Activated naive CD4-positive, alpha-beta T cell treated with anti-CD3 and anti-CD28 coated beads, Interleukin-2, amount 10 ng/mL, durations not matched to agents 5 hours and 36 hours (primary cell): Measurements from ENCODE around the gene PCDHGB5. TPM values are rescaled to one million over a fixed set of nuclear protein-coding genes. Genes with fewer than 3 reads are reported as not detected.

Experiments used
- total RNA-seq, 2 experiments: library from RNA; stranded (reverse); gene quantifications; one replicate each; pipeline ENCODE4 v1.2.3, GENCODE V29; 2021

Gene PCDHGB5
- total RNA-seq = under 1 TPM in 1 of 2 experiments, not detected in 1; 0.08 TPM

DNA sequence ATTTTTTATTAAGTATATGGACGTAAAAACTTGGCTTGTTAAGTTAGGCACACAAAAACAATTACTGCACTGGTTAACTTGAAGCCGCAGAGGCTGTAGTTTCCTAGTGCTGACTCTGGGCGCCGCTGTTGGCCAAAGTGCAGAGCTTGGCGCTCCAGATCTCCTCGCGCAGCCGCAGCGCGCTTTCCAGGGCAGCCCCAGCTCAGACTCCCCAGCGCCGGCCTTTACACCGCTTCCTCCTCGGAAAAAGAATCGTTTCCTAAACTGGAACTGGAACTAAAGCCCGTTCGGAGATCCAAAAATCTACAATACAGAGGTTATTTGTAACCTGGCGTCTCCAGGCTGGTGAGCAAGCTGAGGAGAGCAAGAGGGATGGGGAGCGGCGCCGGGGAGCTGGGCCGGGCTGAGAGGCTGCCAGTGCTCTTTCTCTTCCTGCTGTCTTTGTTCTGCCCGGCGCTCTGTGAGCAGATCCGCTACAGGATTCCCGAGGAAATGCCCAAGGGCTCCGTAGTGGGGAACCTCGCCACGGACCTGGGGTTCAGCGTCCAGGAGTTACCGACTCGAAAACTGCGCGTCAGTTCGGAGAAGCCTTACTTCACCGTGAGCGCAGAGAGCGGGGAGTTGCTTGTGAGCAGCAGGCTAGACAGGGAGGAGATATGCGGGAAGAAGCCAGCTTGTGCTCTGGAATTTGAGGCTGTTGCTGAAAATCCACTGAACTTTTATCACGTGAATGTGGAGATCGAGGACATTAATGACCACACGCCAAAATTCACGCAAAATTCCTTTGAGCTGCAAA is at the start of gene PCDHGB5:
PCDHGB5 (plus strand) TSS at position 192 of the 796 bp plus-strand sequence; CDS start at position 373, 181 bp downstream.

DNA sequence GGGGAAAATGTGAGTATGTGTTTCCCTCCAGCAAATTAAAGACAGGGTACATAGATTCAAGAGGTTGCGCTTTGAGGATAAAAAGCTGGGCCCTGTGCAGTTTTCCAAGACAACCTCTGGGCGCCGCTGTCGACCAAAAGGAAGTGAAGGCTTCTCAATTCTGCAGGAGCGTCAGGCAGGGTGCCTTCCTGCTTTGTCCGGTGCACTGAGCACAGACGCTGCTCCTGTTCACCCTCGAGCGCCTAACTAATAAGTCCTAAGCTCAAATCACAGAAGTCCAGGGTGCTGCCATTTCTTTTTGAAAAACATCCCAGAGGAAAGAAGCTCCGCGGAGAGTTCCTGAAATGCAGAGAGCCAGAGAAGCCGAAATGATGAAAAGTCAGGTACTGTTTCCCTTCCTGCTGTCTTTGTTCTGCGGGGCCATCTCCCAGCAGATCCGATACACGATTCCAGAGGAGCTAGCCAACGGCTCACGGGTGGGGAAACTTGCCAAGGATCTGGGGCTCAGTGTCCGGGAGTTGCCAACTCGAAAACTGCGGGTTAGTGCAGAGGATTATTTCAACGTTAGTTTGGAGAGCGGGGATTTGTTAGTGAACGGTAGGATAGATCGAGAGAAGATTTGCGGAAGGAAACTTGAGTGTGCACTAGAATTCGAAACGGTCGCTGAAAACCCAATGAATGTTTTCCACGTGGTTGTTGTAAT is 47.7 kb upstream of the PCDHGB5 start, which contains the start of gene PCDHGB1:
PCDHGB1 (plus strand) TSS at position 183 of the 703 bp plus-strand sequence; CDS start at position 345, 162 bp downstream.

DNA sequence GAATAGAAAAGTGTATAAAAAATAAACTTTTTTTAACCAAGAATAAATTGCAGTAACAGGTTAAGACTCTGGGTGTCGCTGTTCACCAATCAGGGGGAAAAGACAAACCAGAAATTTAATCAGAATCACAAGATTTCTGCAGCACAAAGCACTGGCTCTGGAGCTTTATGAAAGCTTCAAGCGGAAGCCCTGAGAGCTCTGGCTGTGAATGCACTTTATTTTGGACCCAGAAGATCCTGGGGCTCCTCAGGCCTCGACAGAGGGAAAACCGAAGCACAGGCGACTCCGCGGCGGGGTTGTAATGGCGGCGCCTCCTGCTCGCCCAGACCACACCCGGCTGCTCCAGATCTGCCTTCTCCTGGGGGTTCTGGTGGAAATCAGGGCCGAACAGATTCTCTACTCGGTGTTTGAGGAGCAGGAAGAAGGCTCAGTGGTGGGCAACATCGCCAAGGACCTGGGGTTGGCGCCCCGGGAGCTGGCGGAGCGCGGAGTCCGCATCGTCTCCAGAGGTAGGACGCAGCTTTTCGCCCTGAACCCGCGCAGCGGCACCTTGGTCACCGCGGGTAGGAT is 42.8 kb upstream of the PCDHGB5 start, which contains the start of gene PCDHGA4:
PCDHGA4 (plus strand) TSS at position 122 of the 570 bp plus-strand sequence; CDS start at position 209, 87 bp downstream.

DNA sequence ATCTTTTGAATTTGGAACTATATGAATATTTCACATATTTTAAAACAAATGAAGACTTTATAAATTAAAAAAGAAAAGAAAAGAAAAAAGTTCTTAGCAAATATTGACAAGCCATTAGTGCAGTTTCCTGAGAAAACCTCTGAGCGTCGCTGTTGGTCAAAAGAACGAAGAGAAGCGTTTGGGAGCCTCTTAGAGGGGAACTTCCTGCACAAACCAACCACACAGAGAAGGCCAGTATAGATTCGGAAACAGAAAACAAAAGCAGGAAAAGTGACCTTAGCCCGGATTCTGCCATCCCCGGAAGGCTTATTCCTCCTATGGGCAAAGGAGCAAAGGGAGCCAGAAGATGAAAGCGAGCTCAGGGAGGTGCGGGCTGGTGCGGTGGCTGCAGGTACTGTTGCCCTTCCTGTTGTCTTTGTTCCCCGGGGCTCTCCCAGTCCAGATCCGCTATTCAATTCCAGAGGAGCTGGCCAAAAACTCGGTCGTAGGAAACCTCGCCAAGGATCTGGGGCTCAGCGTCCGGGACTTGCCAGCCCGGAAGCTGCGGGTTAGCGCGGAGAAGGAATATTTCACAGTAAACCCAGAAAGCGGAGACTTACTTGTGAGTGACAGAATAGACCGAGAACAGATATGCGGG is 37.8 kb upstream of the PCDHGB5 start, which contains the start of gene PCDHGB2:
PCDHGB2 (plus strand) TSS at position 205 of the 637 bp plus-strand sequence; CDS start at position 347, 142 bp downstream.

DNA sequence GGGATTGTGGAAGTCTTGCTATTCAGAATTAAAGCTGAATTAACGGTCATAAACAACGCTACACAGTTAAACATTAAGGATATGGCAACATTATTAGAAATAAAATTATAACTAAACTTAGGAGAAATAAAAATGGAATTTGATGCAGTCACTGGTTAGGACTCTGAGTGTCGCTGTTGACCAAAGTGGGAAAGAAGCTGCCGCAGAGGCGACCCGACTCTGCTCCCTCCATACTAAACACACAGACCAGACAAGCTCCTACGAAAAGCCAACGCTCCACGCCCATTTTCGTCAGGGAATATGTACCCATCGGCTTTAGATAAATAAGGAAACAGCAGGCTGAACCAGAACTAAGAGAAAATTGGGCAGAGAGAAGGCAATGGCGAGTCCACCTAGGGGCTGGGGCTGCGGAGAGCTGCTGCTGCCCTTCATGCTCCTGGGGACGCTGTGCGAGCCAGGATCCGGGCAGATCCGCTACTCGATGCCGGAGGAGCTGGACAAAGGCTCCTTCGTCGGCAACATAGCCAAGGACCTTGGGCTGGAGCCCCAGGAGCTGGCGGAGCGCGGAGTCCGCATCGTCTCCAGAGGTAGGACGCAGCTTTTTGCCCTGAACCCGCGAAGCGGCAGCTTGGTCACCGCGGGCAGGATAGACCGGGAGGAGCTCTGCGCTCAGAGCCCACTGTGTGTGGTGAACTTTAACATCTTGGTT is 33.6 kb upstream of the PCDHGB5 start, which contains the start of gene PCDHGA5:
PCDHGA5 (plus strand) TSS at position 211 of the 709 bp plus-strand sequence; CDS start at position 380, 169 bp downstream.

DNA sequence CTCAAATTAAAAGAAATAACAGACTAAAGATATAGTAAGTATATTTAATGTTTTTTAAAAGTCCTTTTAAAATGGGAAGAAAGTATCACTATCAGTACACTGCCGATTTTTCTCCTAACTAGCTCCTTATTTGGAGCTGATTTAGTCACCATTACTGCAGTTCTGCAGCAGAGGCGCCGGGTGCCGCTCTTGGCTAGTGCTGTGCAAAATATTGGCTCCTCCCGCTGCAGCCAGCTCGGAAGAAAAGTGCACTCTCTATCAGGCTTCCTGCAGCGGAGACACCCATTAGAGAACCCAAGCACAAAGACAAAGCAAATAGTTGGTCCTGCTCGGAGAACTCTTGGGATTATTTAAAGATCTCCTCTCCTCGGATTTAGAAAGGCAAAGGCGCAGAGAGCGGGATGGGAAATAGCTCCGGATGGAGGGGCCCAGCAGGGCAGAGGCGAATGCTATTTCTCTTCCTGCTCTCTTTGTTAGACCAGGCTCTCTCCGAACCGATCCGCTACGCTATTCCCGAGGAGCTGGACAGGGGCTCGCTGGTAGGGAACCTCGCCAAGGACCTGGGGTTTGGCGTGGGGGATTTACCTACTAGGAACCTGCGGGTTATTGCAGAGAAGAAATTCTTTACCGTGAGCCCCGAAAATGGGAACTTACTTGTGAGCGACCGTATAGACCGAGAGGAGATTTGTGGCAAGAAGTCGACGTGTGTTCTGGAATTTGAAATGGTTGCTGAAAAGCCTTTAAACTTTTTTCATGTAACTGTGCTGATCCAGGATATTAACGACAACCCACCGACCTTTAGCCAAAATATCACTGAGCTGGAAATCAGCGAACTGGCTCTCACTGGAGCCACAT is 27.5 kb upstream of the PCDHGB5 start, which contains the start of gene PCDHGB3:
PCDHGB3 (plus strand) TSS at position 249 of the 855 bp plus-strand sequence; CDS start at position 402, 153 bp downstream.

DNA sequence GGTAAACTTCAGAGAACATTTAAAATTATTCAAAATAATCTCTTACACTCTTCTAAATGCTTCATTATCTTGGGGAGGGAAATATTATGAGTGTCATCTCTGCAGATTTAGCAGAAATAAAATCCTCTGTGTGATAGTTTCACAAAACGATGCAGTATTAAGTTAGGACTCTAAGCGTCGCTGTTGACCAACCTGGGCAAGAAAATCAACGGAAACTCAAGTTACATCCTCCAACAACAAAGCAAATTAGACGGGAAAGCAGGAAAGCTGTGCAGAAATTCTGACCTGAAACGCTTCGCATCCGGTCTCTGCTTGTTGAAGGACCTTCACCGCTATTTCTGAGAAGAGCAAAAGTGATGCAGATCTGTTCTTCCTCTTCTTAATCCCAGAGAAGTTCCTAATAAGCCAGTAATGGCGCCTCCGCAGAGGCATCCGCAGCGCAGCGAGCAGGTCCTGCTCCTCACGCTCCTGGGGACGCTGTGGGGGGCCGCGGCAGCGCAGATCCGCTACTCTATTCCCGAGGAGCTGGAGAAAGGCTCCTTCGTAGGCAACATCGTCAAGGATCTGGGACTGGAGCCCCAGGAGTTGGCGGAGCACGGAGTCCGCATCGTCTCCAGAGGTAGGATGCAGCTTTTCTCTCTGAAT is 24.0 kb upstream of the PCDHGB5 start, which contains the start of gene PCDHGA6:
PCDHGA6 (plus strand) TSS at position 219 of the 645 bp plus-strand sequence; CDS start at position 412, 193 bp downstream.

DNA sequence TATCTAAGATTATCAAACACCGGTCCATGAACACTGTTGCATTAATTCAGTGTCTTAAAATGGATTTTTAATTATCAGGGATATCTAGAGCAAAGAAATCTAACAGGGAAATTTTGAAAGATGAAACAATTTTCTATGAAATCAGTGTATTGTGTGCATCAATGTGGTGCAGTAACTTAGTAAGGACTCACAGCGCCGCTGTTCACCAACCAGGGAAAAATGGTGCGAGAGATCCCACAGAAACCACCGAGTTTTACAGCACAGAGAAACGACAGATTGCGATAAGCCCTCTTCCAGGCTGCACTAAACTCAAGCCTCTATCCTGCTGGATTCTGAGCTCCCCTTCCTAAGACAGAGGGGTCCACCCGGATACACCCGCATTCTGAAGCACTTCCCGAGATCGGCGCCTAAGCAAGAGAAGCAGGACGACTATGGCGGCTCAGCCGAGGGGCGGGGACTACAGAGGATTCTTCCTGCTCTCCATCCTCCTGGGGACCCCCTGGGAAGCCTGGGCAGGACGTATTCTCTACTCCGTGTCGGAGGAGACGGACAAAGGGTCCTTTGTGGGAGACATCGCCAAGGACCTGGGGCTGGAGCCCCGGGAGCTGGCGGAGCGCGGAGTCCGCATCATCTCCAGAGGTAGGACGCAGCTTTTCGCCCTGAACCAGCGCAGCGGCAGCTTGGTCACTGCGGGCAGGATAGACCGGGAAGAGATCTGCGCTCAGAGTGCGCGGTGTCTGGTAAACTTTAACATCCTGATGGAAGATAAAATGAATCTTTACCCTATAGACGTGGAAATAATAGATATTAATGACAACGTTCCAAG is 15.1 kb upstream of the PCDHGB5 start, which contains the start of gene PCDHGA7:
PCDHGA7 (plus strand) TSS at position 274 of the 826 bp plus-strand sequence; CDS start at position 432, 158 bp downstream.

DNA sequence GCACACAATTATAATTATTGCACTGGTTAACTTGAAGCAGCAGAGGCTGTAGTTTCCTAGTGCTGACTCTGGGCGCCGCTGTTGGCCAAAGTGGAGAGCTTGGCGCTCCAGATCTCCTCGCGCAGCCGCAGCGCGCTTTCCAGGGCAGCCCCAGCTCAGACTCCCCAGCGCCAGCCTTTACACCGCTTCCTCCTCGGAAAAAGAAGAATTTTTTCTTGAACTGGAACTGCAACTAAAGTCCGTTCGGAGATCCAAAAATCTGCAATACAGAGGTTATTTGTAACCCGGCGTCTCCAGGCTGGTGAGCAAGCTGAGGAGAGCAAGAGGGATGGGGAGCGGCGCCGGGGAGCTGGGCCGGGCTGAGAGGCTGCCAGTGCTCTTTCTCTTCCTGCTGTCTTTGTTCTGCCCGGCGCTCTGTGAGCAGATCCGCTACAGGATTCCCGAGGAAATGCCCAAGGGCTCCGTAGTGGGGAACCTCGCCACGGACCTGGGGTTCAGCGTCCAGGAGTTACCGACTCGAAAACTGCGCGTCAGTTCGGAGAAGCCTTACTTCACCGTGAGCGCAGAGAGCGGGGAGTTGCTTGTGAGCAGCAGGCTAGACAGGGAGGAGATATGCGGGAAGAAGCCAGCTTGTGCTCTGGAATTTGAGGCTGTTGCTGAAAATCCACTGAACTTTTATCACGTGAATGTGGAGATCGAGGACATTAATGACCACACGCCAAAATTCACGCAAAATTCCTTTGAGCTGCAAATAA is 10.0 kb upstream of the PCDHGB5 start, which contains the start of gene PCDHGB4:
PCDHGB4 (plus strand) TSS at position 142 of the 755 bp plus-strand sequence; CDS start at position 329, 187 bp downstream.

DNA sequence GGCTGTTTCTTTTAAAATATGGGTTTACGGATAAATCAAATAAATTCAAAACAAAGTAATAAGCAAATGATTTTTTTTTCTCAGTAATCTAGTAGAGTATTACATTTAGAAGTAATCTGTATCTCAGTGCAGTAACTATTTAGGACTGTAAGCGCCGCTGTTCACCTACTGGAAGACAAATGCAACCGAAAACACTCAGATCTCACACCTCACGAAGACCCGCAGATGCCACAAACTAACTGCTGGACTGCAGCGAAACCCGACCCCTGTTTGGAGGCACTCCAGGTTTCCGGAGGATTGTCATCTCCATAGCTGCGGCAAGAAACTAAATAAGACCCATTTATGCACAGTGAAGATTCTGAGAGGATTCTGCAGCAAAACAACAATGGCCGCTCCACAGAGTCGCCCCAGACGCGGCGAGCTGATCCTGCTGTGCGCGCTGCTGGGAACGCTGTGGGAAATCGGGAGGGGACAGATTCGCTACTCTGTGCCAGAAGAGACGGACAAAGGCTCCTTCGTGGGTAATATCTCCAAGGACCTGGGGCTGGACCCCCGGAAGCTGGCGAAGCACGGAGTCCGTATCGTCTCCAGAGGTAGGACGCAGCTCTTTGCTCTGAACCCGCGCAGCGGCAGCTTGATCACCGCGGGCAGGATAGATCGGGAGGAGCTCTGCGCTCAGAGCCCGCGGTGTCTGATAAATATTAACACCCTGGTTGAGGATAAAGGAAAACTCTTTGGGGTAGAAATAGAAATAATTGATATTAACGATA is 5.1 kb upstream of the PCDHGB5 start, which contains the start of gene PCDHGA8:
PCDHGA8 (plus strand) TSS at position 205 of the 770 bp plus-strand sequence; CDS start at position 386, 181 bp downstream.

DNA sequence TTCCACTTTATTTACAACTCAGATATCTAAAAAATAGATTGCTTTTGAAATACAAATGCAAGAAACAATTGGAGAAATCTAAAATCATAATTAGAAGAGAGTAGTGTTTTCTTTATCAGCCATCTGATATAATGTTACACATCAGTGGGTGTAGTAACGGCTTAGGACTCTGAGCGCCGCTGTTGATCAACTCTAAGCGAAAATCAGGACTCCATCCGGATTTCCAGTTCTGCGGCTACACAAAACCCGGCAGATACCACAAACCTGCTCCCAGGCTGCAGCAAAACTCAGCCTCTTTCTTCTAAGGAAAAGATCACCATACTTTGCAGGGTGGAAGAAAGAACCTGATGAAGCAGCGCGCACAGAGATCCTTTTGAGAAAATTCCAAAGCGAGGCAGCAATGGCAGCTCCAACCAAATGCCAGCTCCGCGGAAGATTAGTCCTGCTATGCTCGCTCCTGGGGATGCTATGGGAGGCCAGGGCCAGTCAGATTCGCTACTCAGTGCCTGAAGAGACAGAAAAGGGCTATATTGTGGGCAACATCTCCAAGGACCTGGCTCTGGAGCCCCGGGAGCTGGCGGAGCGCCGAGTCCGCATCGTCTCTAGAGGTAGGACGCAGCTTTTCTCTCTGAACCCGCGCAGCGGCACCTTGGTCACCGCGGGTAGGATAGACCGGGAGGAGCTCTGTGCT is 5.0 kb downstream of the PCDHGB5 start, which contains the start of gene PCDHGA9:
PCDHGA9 (plus strand) TSS at position 226 of the 691 bp plus-strand sequence; CDS start at position 401, 175 bp downstream.

DNA sequence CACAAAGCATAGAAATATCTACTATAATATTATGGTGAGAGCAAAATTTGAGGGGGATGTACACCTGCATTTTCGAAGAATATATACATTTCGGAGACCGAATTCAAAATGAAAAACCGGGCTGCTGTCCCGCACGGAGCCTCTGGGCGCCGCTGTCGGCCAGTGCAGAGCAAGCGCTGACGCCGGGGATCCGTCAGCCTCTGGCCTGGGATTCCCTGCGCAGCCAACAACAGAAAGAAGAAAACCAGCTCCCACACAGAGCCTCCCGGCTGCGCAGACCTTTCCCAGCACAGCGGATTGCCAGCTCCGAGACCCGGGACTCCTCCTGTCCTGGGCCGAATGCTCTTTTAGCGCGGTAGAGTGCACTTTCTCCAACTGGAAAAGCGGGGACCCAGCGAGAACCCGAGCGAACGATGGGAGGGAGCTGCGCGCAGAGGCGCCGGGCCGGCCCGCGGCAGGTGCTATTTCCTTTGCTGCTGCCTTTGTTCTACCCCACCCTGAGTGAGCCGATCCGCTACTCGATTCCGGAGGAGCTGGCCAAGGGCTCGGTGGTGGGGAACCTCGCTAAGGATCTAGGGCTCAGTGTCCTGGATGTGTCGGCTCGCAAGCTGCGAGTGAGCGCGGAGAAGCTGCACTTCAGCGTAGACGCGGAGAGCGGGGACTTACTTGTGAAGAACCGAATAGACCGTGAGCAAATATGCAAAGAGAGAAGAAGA is 10.2 kb downstream of the PCDHGB5 start, which contains the start of gene PCDHGB6:
PCDHGB6 (plus strand) TSS at position 232 of the 716 bp plus-strand sequence; CDS start at position 414, 182 bp downstream.

DNA sequence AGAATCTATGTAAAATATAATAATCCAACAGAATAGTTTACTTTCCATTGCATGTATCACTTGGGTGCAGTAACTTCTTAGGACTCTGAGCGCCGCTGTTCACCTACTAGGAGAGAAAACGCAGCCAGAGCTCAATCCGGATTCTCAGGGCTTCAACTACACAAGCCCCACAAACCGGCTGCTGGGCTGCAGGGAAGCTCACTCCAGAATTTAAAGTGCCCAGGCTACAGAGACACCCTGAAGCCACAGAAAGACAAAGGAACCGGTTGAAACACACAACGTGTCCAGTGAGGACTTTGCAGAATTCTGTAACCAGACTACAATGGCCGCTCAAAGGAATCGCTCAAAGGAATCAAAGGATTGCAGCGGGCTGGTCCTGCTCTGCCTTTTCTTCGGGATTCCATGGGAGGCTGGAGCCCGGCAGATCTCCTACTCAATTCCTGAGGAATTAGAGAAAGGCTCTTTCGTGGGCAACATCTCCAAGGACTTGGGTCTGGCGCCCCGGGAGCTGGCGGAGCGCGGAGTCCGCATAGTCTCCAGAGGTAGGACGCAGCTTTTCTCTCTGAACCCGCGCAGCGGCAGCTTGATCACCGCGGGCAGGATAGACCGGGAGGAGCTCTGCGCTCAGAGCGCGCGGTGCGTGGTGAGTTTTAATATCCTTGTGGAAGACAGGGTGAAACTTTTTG is 15.2 kb downstream of the PCDHGB5 start, which contains the start of gene PCDHGA10:
PCDHGA10 (plus strand) TSS at position 134 of the 686 bp plus-strand sequence; CDS start at position 323, 189 bp downstream.

DNA sequence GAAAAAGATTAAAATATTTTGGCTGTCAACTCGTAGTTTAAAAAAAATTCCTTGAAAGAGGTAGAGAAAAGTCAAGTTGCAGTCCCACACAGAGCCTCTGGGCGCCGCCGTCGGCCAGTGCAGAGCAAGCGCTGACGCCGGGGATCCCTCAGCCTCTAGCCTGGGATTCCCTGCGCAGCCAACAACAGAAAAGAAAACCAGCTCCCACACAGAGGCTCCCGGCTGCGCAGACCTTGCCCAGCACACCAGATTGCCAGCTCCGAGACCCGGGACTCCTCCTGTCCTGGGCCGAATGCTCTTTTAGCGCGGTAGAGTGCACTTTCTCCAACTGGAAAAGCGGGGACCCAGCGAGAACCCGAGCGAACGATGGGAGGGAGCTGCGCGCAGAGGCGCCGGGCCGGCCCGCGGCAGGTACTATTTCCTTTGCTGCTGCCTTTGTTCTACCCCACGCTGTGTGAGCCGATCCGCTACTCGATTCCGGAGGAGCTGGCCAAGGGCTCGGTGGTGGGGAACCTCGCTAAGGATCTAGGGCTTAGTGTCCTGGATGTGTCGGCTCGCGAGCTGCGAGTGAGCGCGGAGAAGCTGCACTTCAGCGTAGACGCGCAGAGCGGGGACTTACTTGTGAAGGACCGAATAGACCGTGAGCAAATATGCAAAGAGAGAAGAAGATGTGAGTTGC is 19.9 kb downstream of the PCDHGB5 start, which contains the start of gene PCDHGB7:
PCDHGB7 (plus strand) TSS at position 184 of the 679 bp plus-strand sequence; CDS start at position 367, 183 bp downstream.

